ENCODE data around the gene MRPL37. TPM values are rescaled to one million over a fixed set of nuclear protein-coding genes. Genes with fewer than 3 reads are reported as not detected.

Gene MRPL37
- total RNA-seq, 2 experiments from 2014 or later, result 107 to 126 TPM

- H3K4me3 ChIP-seq (ENCODE audit: low read depth, low read length, poor library complexity, severe bottlenecking), result no peak overlapping the region
- no peaks in the 10 kb centered on the region for H3K79me2 ChIP-seq (ENCODE audit: insufficient read depth, low read depth, low read length)
- peaks cover 39% of the 10 kb centered on the region for H3K36me3 ChIP-seq (ENCODE audit: insufficient read depth, low read length)
- TF ChIP-seq, protein P1, sequence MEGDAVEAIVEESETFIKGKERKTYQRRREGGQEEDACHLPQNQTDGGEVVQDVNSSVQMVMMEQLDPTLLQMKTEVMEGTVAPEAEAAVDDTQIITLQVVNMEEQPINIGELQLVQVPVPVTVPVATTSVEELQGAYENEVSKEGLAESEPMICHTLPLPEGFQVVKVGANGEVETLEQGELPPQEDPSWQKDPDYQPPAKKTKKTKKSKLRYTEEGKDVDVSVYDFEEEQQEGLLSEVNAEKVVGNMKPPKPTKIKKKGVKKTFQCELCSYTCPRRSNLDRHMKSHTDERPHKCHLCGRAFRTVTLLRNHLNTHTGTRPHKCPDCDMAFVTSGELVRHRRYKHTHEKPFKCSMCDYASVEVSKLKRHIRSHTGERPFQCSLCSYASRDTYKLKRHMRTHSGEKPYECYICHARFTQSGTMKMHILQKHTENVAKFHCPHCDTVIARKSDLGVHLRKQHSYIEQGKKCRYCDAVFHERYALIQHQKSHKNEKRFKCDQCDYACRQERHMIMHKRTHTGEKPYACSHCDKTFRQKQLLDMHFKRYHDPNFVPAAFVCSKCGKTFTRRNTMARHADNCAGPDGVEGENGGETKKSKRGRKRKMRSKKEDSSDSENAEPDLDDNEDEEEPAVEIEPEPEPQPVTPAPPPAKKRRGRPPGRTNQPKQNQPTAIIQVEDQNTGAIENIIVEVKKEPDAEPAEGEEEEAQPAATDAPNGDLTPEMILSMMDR (conservative IDR thresholded peaks at IDR 0.05; ENCODE audit: low read length), result no peak
- no peak for TF ChIP-seq EZH2phosphoT487 (IDR thresholded peaks at IDR 0.05; ENCODE audit: borderline replicate concordance, low read depth, low read length)
- no peaks in the 10 kb centered on the region for H3K4me1 ChIP-seq (ENCODE audit: insufficient read depth, low read length, poor library complexity, severe bottlenecking)
- CTCF ChIA-PET (ENCODE audit: unreplicated experiment), result no interaction called here
- intact Hi-C loops (cut with micrococcal nuclease; ENCODE audit: unreplicated experiment), result no loop called here
- no peaks in the 10 kb centered on the region for H3K9me3 ChIP-seq (ENCODE audit: low read length)
- H4K20me1 ChIP-seq (ENCODE audit: insufficient read depth, low read length), result no peaks in the 10 kb centered on the region
- no peak overlapping the region for H2AFZ ChIP-seq (ENCODE audit: low read length)
- H3K9me2 ChIP-seq (ENCODE audit: insufficient read depth, low read length), result no peaks in the 10 kb centered on the region
- H3K4me2 ChIP-seq (ENCODE audit: low read length), result no peak overlapping the region
- H3K27ac ChIP-seq (ENCODE audit: low read depth, low read length, poor library complexity, severe bottlenecking), result no peak overlapping the region
- POLR2A ChIA-PET, result no interaction called here
- no peak for DNase-seq (ENCODE audit: low spot score)
- no TSS peak for BruUV-seq (replicated peaks)
Measured at GRCh38 chr1:54186056-54186455, 13.9 kb upstream of the MRPL37 start.

GRCh38 chr1:54188291-54188690 is 11.7 kb upstream of the MRPL37 start:
- Histone ChIP-seq H3K4me2 (ENCODE audit: low read length) (no peak overlapping the region), H3K4me1 (ENCODE audit: insufficient read depth, low read length, poor library complexity, severe bottlenecking) (no peaks in the 10 kb centered on the region), H3K9me2 (ENCODE audit: insufficient read depth, low read length) (no peaks in the 10 kb centered on the region), H3K79me2 (ENCODE audit: insufficient read depth, low read depth, low read length) (no peaks in the 10 kb centered on the region), H3K27ac (ENCODE audit: low read depth, low read length, poor library complexity, severe bottlenecking) (no peak overlapping the region), H4K20me1 (ENCODE audit: insufficient read depth, low read length) (no peaks in the 10 kb centered on the region), H3K4me3 (ENCODE audit: low read depth, low read length, poor library complexity, severe bottlenecking) (no peak overlapping the region), H3K36me3 (ENCODE audit: insufficient read depth, low read length) (peaks cover 36% of the 10 kb centered on the region), H3K9me3 (ENCODE audit: low read length) (no peaks in the 10 kb centered on the region), H2AFZ (ENCODE audit: low read length) (no peak overlapping the region)
- intact Hi-C loops (cut with micrococcal nuclease; ENCODE audit: unreplicated experiment), result no loop called here
- ChIA-PET POLR2A (no interaction called here), CTCF (ENCODE audit: unreplicated experiment) (no interaction called here)
- no TSS peak for BruUV-seq (replicated peaks)
- TF ChIP-seq, protein P1 (conservative IDR thresholded peaks at IDR 0.05; ENCODE audit: low read length), result no peak
- no peak for TF ChIP-seq EZH2phosphoT487 (IDR thresholded peaks at IDR 0.05; ENCODE audit: borderline replicate concordance, low read depth, low read length)
- no peak for DNase-seq (ENCODE audit: low spot score)

- Histone ChIP-seq H2AFZ (ENCODE audit: low read length) (no peak overlapping the region), H3K4me1 (ENCODE audit: insufficient read depth, low read length, poor library complexity, severe bottlenecking) (no peaks in the 10 kb centered on the region), H3K27ac (ENCODE audit: low read depth, low read length, poor library complexity, severe bottlenecking) (no peak overlapping the region), H3K36me3 (ENCODE audit: insufficient read depth, low read length) (peaks cover 39% of the 10 kb centered on the region), H3K9me3 (ENCODE audit: low read length) (no peaks in the 10 kb centered on the region), H3K79me2 (ENCODE audit: insufficient read depth, low read depth, low read length) (no peaks in the 10 kb centered on the region), H3K4me3 (ENCODE audit: low read depth, low read length, poor library complexity, severe bottlenecking) (no peak overlapping the region), H3K9me2 (ENCODE audit: insufficient read depth, low read length) (no peaks in the 10 kb centered on the region), H3K4me2 (ENCODE audit: low read length) (no peak overlapping the region), H4K20me1 (ENCODE audit: insufficient read depth, low read length) (no peaks in the 10 kb centered on the region)
- ChIA-PET POLR2A (no interaction called here), CTCF (ENCODE audit: unreplicated experiment) (no interaction called here)
- intact Hi-C loops (cut with micrococcal nuclease; ENCODE audit: unreplicated experiment), result no loop called here
- no peak for DNase-seq (ENCODE audit: low spot score)
- TF ChIP-seq, protein P1 (conservative IDR thresholded peaks at IDR 0.05; ENCODE audit: low read length), result no peak
- no peak for TF ChIP-seq EZH2phosphoT487 (IDR thresholded peaks at IDR 0.05; ENCODE audit: borderline replicate concordance, low read depth, low read length)
- no TSS peak for BruUV-seq (replicated peaks)
Measured at GRCh38 chr1:54190526-54190925, 9.4 kb upstream of the MRPL37 start.

Data from OCI-LY7 (cell line).